ENCODE results near the gene DCAF17. TPM values are rescaled to one million over a fixed set of nuclear protein-coding genes. Genes with fewer than 3 reads are reported as not detected.

The DCAF17 gene
- polyA plus RNA-seq, 1 experiment = 7.5 TPM

- no peak overlapping the region for H3K4me3 ChIP-seq (ENCODE audit: low read depth, low read length)
- ChIA-PET POLR2A (no interaction called here), CTCF (no interaction called here)
- peak; percentile 50 for DNase-seq (ENCODE audit: low read depth)
- no peaks in the 10 kb centered on the region for H3K36me3 ChIP-seq (ENCODE audit: control insufficient read depth, insufficient read depth, low read length)
- TF ChIP-seq CTCF (IDR thresholded peaks at IDR 0.05; ENCODE audit: insufficient read depth, low read depth, low read length) = no peak
- no peaks in the 10 kb centered on the region for H3K27me3 ChIP-seq (ENCODE audit: control insufficient read depth, insufficient read depth, low read length)
Observed at GRCh38 chr2:171390941-171391516, 43.0 kb upstream of the DCAF17 start.

GRCh38 chr2:171391532-171391931, 42.5 kb upstream of the DCAF17 start:
- POLR2A ChIA-PET = no interaction called here
- TF ChIP-seq CTCF (IDR thresholded peaks at IDR 0.05; ENCODE audit: insufficient read depth, low read depth, low read length) = no peak
- no peak for DNase-seq (ENCODE audit: low read depth)
- CTCF ChIA-PET = interaction anchor here (0.8 kb wide), 1 partner anchor 91 kb away, joined by 3 read pairs; no protein-coding TSS in a partner anchor
- H3K27me3 ChIP-seq (ENCODE audit: control insufficient read depth, insufficient read depth, low read length) = no peaks in the 10 kb centered on the region
- no peak overlapping the region for H3K4me3 ChIP-seq (ENCODE audit: low read depth, low read length)
- H3K36me3 ChIP-seq (ENCODE audit: control insufficient read depth, insufficient read depth, low read length) = no peaks in the 10 kb centered on the region

- TF ChIP-seq CTCF (IDR thresholded peaks at IDR 0.05; ENCODE audit: insufficient read depth, low read depth, low read length) = no peak
- Histone ChIP-seq H3K4me3 (ENCODE audit: low read depth, low read length) (no peak overlapping the region), H3K36me3 (ENCODE audit: control insufficient read depth, insufficient read depth, low read length) (no peaks in the 10 kb centered on the region), H3K27me3 (ENCODE audit: control insufficient read depth, insufficient read depth, low read length) (no peaks in the 10 kb centered on the region)
- DNase-seq (ENCODE audit: low read depth) = no peak
- ChIA-PET POLR2A (no interaction called here), CTCF (interaction anchor here (0.6 to 1.5 kb wide), 3 partner anchors 48 to 357 kb away, joined by 3 read pairs; no protein-coding TSS in a partner anchor)
Observed at GRCh38 chr2:171393487-171393886, 40.5 kb upstream of the DCAF17 start.

- Histone ChIP-seq H3K4me3 (ENCODE audit: low read depth, low read length) (no peak overlapping the region), H3K27me3 (ENCODE audit: control insufficient read depth, insufficient read depth, low read length) (no peaks in the 10 kb centered on the region), H3K36me3 (ENCODE audit: control insufficient read depth, insufficient read depth, low read length) (no peaks in the 10 kb centered on the region)
- no peak for DNase-seq (ENCODE audit: low read depth)
- no peak for TF ChIP-seq CTCF (IDR thresholded peaks at IDR 0.05; ENCODE audit: insufficient read depth, low read depth, low read length)
- CTCF ChIA-PET = interaction anchor here (1.4 to 1.5 kb wide), 2 partner anchors 46 to 48 kb away, joined by 3 read pairs; no protein-coding TSS in a partner anchor
- POLR2A ChIA-PET = no interaction called here
Observed at GRCh38 chr2:171394164-171394740, 39.8 kb upstream of the DCAF17 start.

- no peak overlapping the region for H3K4me3 ChIP-seq (ENCODE audit: low read depth, low read length)
- ChIA-PET POLR2A (no interaction called here), CTCF (interaction anchor here (0.5 kb wide), 1 partner anchor 633 kb away, joined by 3 read pairs; no protein-coding TSS in a partner anchor)
- TF ChIP-seq CTCF (IDR thresholded peaks at IDR 0.05; ENCODE audit: insufficient read depth, low read depth, low read length) = no peak
- DNase-seq (ENCODE audit: low read depth) = no peak
- H3K27me3 ChIP-seq (ENCODE audit: control insufficient read depth, insufficient read depth, low read length) = no peaks in the 10 kb centered on the region
- H3K36me3 ChIP-seq (ENCODE audit: control insufficient read depth, insufficient read depth, low read length) = no peaks in the 10 kb centered on the region
Observed at GRCh38 chr2:171399292-171399691, 34.7 kb upstream of the DCAF17 start.

Data from BJ (cell line).